NOMO-1 (cell line): ENCODE results near the gene CERK.

ENCODE experiments used
- DNase-seq, 2 experiments: peaks; one replicate each; lab custom pipeline; 2025; ENCODE audit not compliant: unreplicated experiment in 2 of 2; lab: John Stamatoyannopoulos, UW

Gene CERK

GRCh38 chr22:46764779-46765485 is 26.9 kb upstream of the CERK start:
- DNase-seq: no peak

DNA sequence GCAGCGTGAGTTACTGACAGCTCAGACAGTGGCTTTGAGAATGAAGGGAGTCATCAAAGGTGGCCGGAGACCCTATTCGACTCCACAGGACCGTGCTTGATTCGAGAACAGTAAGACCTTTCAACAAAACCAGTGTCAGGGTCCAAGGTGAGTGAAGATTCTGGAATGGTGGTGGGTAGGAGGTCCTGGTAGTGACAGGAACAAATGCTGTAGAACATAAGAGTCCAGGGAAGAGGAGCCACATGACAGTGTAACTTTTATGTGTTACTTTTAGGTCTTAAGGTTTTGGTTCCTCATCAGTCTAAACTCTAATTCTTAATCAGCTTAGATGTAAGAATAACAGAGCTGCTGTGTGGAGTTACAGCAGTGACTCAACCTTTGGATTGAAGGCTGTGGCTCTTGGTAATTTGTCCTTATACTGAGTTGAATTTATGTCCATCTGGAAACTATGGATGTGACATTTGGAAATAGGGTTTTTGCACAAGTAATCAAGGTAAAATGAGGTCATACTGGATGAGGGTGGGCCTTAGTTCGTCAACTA is 26.2 kb upstream of the CERK start:
- no peak for DNase-seq

DNA sequence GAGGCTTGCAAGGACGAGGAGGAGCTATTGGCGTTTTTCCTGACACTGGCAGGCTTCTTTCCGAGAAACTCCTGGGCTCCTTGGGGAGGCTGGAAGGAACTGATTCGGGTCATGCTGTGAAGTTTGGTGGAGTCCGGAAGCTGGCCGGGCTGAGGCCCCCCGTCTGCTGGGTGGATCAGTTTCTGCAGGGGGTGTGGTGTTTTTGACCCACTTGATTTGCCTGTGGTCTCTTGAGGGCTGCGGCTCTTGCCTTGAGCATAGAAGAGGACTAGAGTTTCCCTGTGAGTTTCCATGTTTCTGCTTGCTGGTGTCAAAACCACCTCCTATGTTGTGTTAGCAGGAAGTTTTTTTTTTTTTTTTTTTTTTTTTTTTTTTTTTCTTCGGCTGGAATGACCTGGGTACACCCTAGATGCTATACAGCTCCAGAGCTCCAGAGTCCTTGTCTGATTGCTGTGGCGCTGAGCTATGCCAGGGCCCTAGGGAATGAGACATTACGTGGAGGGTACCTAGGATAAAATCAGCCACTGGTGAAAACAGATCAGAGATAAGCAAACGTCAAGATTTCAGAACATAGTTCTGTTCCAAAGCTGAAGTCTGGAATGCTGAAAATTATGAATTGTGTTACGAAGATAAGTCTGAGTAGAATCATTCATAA is 25.1 kb upstream of the CERK start:
- DNase-seq: peak in 1 of 2 experiments; percentile 27

GRCh38 chr22:46762238-46763050 is 24.4 kb upstream of the CERK start, which contains the start of gene TBC1D22A:
TSS of gene TBC1D22A (plus strand) at chr22:46762650. CDS start at chr22:46762787, 137 bp downstream.
- peak; percentile 87 to 95 for DNase-seq

DNA sequence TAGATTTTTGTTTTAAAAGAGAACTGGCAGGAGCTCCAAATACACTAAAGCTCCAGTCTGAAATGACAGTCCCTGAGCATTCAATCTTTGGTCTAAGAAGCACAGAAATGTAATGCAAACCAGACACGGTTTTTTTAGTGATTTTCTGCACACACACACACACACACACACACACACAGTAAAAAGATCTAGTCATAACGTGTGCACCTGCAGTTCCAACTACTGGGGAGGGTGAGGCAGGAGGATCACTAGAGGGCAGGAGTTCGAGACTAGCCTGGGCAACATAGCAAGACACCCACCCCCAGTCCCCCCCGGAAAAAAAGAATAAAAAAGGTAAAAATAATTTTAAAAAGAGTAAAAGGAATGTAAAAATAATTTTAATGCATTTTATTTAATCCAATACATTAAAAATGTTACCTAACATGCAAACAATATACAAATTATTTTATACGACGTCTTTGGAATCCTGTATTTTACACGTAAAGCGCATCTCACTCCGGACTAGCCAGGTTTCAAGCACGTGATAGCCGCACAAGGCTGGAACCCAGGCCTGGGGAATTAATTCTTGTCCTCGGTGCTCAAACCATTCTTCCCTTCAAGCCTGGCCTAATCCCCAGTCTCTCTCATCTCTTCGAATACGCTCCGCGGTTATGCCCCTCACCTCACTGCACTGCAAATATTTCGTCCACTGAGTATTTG is 23.6 kb upstream of the CERK start:
- peak in 1 of 2 experiments; percentile 36 for DNase-seq

GRCh38 chr22:46761017-46761416 is 23.0 kb upstream of the CERK start:
- no peak for DNase-seq

DNA sequence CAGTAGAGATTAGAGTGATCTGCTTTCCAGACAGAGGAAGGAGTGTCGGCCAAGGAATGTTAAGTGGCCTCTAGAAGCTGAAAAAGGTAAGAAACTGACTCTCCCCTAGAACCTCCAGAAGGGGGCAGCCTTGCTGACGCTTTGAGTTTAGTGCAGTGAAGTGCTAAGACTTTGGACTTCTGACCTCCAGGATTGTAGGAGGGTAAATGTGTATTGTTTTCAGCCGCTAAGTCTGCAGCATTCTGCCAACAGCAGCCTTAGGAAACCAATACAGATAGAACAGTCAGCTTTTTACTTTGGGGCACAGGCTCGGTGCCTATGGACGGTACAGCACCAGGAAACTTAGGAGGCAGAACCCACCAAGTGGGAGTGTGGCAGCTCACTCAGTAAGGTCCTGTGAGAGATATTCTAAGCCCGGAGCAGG is 20.8 kb upstream of the CERK start:
- peak; percentile 58 to 60 for DNase-seq

GRCh38 chr22:46758121-46758520 is 20.1 kb upstream of the CERK start:
- DNase-seq: peak in 1 of 2 experiments; percentile 37

- no peak for DNase-seq
Measured at GRCh38 chr22:46757104-46757503, 19.1 kb upstream of the CERK start.

- DNase-seq: no peak
Measured at GRCh38 chr22:46756097-46756496, 18.0 kb upstream of the CERK start.

DNA sequence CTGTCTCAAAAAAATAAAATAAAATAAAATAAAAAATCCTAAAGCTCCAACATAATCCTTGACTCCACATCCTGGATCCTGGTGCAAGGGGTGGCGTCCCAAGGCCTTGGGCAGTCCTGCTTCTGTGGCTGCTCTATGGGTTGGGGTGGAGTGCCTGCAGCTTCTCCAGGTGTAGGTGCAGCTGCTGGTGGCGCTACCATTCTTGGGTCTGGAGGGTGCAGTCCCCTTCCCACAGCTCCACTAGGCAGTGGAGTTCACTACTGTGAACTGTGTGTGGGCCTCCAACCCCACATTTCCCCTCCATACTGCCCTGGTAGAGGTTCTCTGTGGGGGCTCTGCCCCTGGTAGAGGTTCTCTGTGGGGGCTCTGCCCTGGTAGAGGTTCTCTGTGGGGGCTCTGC is 17.5 kb upstream of the CERK start:
- DNase-seq: no peak

GRCh38 chr22:46754826-46755225 is 16.8 kb upstream of the CERK start:
- no peak for DNase-seq

DNA sequence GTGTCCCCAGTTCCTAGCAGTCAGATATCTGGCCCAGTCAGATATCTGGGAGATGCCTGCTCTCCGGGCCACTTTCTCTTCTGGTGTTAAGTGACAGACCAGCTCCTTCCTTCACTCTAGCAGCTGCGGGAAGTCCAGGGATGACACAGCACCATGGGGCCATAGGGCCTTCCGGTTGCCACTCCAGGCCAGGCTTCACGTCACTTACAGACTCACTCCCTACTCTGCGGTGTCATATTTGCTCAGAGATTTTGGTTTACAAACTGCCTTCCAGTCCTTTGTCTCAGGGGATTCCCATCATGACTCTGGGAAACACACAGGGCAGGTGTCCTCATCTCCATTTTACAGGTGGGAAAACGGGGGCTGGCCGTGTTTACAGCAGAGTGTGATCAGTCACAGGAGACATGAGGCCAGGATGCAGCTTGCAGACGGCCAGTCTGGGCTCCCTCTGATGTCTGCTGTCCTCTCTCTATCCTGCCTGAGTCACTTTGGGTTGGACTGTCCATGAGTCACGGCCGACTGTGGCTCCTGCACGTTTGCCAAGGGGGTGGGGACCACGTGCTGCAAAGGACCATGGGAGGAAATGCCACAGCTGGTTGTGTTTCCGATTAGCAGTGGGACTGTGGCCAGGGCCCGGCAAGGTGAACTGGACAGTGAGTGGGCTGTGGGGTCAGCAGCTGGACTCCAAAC is 16.2 kb upstream of the CERK start:
- peak; percentile 70 to 83 for DNase-seq

- no peak for DNase-seq
Measured at GRCh38 chr22:46753761-46754109, 15.7 kb upstream of the CERK start.

DNA sequence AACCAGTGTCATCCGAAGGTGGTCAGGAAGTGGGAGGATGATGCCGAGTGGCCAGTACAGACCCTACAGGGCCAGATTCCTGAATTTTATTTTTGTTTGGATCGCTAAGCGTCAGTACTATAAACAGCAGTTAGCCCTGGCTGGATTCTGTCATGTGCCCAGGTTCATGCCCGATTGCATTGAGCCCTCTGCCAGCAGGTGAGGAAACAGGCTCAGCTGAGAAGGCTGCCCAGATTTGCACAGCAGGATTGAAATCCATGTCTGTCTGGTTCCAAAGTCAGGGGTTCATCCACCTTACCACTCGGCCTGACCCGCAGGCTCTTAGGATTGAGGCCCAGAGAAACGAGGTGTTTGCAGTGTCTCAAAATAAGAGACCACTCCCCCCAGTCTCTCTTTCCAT is 15.3 kb upstream of the CERK start:
- no peak for DNase-seq

GRCh38 chr22:46752988-46753310 is 14.9 kb upstream of the CERK start:
- DNase-seq: no peak

GRCh38 chr22:46752286-46752987 is 14.4 kb upstream of the CERK start:
- DNase-seq: no peak

- DNase-seq: no peak
Measured at GRCh38 chr22:46750863-46751443, 12.9 kb upstream of the CERK start.

- DNase-seq: no peak
Measured at GRCh38 chr22:46750530-46750800, 12.4 kb upstream of the CERK start.
